ENCODE results near the gene PUDP.

DNA sequence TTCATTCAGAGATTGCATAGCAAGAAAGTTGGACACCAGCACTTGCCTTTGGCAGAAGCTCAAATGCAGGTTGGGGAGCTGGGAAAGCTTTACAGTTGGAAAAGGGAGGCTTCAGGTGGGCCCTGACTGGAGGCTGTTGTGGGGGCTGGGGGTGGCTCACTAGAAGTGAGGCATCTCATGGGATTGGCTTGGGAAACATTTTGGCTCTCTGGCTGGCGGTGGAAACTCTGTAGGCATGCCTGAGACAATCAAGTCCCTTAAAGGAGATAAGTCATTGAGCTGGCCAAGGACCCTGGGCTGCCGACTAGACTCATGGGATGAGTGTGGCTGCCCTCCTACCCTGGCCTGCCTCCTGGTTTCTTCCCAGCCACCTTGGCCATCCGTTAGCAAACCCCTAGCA, 31.9 kb downstream of the PUDP start:
- TF ChIP-seq CTCF (IDR thresholded peaks at IDR 0.05): no peak
- TF ChIP-seq POLR2A (IDR thresholded peaks at IDR 0.05): no peak
